NCI-H1092 (cell line): ENCODE results near the gene PANK4.
"Not testable (repeated sequence)": the region's sequence is repeated elsewhere in the genome, so short reads cannot be mapped to it uniquely, and the experiment has no call there.

ENCODE experiments used
- DNase-seq: peaks from one replicate; lab custom pipeline; 2025; lab: John Stamatoyannopoulos, UW

Gene PANK4

GRCh38 chr1:2525920-2526823, at the start of gene PANK4:
Gene PANK4 (minus strand): TSS chr1:2526596. CDS start chr1:2526587, 9 bp downstream.
- DNase-seq: peak; percentile 81

- DNase-seq: no peak
These were observed 48.0 kb upstream of the PANK4 start for GRCh38 chr1:2574350-2574749.

GRCh38 chr1:2573250-2573920, 47.0 kb upstream of the PANK4 start:
- DNase-seq: no peak

- no peak for DNase-seq
These were observed 45.0 kb upstream of the PANK4 start for GRCh38 chr1:2571348-2571747.

GRCh38 chr1:2570332-2570731, 43.9 kb upstream of the PANK4 start:
- no peak for DNase-seq

GRCh38 chr1:2569703-2570102, 43.3 kb upstream of the PANK4 start:
- DNase-seq: not testable (repeated sequence)

GRCh38 chr1:2569060-2569459, 42.7 kb upstream of the PANK4 start:
- DNase-seq: no peak

GRCh38 chr1:2568187-2568816, 41.9 kb upstream of the PANK4 start:
- DNase-seq: not testable (repeated sequence)

- no peak for DNase-seq
These were observed 40.8 kb upstream of the PANK4 start for GRCh38 chr1:2567083-2567679.

- no peak for DNase-seq
These were observed 40.0 kb upstream of the PANK4 start for GRCh38 chr1:2566101-2567045.

GRCh38 chr1:2564815-2565374, 38.5 kb upstream of the PANK4 start:
- DNase-seq: no peak

- DNase-seq: no peak
These were observed 37.8 kb upstream of the PANK4 start for GRCh38 chr1:2564006-2564814.

GRCh38 chr1:2563205-2563604, 36.8 kb upstream of the PANK4 start:
- no peak for DNase-seq

GRCh38 chr1:2561898-2562895, 35.8 kb upstream of the PANK4 start:
- no peak for DNase-seq

- no peak for DNase-seq
These were observed 35.0 kb upstream of the PANK4 start for GRCh38 chr1:2561446-2561845.

- DNase-seq: no peak
These were observed 34.1 kb upstream of the PANK4 start for GRCh38 chr1:2560299-2561073.

GRCh38 chr1:2559509-2560298, 33.3 kb upstream of the PANK4 start:
- DNase-seq: no peak
